Activated CD4-positive, alpha-beta T cell treated with anti-CD3 and anti-CD28 coated beads, Interleukin-2, Interleukin-4, amounts not matched to agents 100 ng/mL and 50 ng/mL, durations not matched to agents 16 hours and 8 hours (primary cell): ENCODE data around the gene MRPS5.
"Not testable (repeated sequence)": the region's sequence is repeated elsewhere in the genome, so short reads cannot be mapped to it uniquely, and the experiment has no call there.

Experiments used
- DNase-seq: peaks from one replicate; pipeline ENCODE4 v3.0.0-alpha.2; 2020; ENCODE audit warnings: low spot score

The MRPS5 gene

DNA sequence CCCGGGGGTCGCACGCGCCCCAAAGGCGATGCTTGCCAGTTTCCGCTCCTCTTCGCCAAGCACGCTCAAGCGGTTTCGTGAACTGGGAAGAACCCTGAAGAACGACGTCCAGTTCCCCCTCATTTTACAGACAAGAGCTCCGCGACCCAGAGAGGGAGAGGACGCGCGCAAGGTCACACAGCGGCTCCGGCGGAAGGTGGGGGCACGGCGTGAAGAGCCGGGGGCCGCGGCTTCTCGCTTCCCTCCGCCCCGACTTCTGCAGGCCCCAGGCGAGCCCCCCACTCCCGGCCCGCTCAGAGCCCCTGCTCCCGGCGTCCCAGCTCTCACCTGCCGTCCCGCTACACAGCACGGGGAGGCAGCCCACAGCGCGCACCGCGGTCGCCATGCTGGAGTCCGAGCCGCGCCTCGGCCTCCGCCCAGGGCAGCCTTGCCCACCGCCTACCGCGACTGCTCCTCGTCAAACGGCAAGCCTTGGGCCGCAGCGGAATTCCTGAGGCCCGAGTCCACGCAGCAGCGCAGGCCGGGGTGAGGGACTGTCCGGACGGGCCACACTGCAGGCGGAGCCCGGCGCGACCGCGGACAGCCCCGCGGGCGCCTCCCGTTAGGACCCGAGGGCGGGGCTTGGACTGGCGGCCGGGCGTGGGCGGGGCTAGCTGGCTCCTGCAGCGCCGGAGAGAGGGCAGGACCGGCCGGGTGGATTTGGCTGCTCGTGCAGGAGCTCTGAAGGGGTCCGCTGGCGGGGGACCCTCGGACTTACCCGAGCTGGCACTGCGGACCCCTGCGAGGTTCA is at the start of gene MRPS5:
Gene MRPS5, minus strand, starts transcription at position 402 of the 790 bp plus-strand sequence. Its CDS starts 17 bp downstream, at position 385.
- DNase-seq = peak; percentile 87

DNA sequence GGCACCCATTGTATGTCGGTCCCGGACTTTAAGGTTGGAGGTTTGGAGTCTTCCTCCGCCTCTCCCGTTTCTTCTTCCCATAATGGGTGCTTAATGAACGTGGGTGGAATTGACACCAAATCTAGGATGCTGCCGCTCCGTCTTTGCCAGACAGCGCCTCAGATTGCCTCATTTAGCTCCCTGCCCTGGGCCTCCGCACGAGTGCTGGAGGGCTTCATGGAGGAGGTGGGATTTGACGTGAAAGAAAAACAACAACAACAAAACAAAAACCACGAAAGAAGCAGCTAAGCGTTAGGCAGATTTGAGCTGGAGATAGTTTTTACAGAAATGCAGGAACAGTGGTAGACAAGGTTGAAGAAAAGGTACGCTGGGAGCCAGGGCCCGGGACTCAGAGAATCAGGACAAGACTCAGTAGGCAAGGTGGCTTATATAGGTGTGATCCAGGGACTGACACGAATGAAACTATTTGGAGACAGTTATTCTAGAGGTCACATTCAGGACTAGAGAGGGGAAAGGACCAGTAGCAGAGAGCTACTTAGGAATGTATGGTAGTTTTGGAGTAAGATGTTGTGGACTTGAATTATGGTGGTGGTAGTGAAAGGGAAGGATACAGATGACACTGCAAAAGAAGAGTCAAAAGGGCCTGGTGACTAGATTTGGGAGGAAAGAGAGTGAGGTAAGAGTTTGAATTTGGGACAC is 44.6 kb upstream of the MRPS5 start:
- no peak for DNase-seq

DNA sequence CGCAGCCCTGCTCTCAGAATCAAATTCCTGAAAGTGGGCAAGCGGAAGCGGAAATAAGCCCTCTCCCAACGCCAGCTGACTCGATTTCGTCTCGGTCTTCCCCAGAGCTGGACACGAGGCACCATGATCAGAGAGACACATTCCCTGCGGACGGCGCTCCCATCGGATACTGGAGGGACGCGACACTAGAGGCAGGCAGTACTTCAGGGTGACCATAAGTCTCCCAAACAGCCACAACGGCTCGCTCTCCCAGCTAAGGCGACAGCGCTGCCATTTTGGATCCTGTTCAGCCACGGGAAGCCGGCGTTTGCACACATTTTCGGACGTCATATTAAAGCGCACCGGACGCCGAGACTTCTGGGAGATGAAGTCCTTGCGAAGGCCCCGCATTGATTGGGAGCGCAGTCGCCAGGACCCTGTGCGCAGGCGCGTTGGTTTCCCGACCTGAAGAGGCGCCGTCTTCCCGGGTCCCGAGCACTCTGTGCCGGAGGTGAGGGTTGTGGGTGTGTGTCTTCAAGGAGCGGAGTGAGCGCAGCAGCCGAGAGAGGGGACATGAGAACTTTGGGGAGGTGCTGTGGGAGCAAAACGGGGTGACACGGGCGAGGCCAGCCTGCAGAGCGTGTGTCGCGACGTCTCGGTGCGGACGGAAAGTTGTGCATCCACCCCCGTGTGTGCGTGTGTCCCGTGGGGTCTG is 43.9 kb upstream of the MRPS5 start, which contains the start of gene ZNF2:
Gene ZNF2, plus strand, starts transcription at position 439 of the 694 bp plus-strand sequence. CDS start 10,418 bp downstream, outside the sequence.
- DNase-seq = peak; percentile 98

DNA sequence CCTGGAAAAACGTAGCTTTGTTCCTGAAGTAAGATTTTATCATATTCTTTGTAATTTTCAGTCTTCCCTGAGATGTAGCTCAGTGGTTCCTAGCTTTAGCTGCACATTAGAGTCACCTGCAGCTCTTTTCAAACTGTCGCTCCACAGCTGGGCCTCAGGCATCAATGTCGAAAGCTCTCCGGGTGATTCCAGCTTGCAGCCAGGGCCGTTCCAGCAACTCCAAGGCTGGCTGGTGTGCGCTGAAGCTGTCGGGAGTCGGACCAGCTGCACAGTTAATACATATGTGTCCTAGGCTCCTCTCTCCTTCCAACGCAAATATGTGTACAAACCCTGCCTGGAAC is 43.4 kb upstream of the MRPS5 start:
- no peak for DNase-seq

DNA sequence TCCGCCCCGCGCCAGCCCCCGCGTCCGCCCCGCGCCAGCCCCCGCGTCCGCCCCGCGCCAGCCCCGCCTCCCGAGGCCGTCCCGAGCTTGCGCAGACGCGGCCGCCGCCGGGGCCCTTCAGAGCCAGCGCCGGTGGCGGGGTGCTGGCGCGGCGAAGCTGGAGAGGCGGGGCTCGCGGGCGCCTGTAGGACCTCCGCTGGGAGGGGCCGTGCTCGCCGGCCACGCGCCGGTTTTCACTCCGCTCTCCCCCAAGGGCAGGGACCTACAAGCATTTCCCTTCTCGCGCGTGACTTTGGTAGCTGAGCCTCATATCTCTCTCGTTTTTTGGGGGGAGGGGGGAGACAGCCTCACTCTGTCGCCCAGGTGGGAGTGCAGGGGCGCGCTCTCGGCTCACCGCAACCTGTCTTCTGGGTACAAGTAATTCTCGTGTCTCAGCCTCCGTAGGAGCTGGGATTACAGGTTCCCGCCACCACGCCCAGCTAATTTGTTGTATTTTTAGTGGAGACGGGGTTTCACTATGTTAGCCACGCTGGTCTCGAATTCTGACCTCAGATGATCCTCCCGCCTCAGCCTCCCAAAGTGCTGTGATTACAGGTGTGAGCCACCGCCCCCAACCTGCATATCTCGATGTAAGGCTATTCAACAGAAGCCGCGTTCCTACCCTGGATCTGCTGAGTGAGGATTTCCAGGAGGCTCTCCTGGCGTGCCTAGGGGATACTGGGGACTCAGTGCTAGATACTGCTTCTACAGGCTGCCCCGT is 38.3 kb upstream of the MRPS5 start, which contains the start of gene ZNF514:
Gene ZNF514, minus strand, starts transcription at position 159 of the 760 bp plus-strand sequence. CDS start 6,595 bp downstream, outside the sequence.
- peak; percentile 57 for DNase-seq

DNA sequence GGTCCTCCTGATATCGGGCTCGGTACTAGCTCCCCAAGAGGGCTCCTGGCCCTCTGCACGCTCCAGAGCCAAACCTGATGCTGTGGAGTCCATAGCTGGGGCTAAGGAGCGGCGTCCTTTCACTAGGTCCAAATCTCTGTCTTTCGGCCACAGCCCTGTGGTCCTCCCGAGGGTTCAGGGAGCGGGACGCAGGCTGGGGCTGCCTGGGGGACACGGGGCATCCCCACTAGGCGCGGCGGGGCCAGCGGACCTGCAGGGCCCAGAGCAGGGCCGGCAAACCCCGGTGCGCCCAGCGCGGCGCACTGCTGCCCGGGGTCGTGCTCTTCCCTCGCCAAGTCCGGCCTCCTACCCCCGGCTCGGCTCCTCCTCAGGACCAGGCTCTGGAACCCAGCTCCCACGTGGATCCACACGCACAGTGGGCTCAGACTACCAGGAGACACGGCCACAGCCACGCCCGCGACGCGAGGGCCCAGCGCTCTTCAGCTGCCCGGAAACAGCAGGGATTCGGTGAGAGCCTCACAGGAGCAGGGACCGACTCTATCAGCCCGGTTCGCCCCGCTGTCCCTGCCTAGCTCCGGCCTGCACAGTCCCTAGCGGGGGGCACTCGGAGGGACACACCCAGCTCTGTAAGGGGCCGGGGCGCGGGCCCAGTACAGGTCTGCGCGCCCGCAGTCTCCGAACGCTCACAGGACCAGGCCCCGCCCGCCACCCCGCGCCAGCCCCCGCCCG is 37.4 kb upstream of the MRPS5 start:
- peak; percentile 10 for DNase-seq

DNA sequence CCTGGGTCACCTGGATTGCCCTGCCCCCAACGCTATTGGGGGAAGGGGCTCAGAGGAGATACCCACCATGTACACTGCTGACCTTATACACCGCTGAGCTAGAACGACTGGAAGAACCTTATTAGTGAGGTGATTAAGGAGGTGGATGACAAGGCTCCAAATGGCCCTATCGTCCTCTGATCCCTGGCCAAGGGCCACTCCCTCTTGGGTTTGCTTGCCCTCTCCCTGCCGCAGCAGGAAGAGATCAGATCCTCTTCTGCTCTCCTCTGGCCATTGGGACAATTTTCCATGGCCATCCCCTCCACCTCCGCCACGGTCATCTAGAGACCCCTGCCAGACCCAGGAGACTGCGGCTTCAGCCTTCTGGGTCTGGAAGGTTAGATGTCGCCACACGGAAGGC is 36.8 kb upstream of the MRPS5 start:
- DNase-seq = no peak

DNA sequence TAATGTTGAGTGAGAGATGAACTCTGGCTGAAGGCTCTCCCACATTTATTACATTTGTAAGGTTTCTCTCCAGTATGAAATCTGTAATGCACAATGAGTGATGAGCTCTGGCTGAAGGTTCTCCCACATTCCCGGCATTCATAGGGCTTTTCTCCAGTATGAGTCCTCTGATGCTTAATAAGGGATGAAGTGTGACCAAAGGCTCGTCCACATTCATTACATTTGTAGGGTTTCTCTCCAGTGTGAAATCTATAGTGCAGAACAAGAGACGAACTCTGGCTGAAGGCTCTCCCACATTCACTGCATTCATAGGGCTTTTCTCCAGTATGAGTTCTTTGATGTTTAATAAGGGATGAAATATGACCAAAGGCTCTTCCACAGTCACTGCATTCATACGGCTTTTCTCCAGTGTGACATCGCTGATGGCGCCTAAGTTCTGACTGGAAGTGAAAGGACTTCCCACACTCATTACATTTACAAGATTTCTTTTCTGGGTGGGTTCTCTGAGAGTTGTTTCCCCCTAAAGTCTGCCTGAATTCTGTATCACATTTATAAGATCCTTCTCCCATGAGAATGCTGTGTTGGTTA is 27.9 kb upstream of the MRPS5 start:
- DNase-seq = no peak

DNA sequence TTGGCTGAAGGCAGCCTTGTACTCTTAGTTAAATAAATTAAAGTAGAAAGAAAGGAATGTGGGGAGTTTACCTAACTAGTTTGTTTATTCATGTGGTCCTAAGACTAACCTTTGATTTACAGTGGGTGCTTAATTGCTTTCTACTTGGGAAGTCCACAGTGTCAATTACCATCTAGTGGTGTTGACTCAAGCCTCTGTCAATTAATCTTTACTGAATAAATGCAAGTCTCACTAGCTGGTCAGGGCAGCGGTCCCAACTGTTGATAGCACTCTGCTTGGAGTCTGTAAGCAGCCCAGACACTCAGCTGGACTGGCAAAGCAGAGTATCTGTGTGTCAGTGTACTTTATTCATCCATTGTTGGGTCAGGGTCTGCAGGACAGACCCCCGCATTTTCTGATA is 22.2 kb upstream of the MRPS5 start:
- no peak for DNase-seq

DNA sequence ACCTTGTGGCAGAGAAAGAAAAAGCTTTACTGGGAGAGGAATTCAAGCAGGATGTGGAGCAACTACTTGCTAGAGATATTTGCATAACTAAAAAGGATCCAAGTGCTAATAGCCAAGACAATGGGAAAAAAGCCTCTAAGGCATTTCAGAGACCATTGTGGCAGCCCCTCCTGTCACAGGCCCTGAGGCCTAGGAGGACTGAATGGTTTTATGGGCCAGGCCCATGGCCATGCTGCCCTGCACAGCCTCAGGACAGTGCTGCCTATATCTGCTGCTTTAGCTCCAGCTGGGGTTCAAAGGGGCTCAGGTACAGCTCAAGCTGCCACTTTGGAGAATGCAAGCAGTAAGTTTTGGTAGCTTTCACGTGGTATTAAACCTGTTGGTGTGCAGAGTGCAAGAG is 17.1 kb upstream of the MRPS5 start:
- no peak for DNase-seq

DNA sequence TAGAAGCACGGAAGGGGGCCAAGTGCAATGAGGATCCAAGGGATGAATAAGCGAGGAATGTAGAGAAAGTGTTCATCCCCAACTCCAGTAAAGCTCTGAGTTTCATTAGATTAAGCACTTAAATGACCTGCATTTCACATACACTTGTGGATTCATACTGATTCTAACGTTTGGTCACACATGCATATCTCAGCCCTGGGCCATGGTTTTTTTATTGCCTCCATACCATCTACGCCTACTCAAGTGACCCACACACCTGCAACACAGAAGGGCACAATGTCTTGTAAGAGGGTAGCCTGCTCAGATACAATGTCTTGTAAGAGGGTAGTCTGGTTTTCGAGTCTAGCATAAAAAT is 566 bp upstream of the MRPS5 start:
- no peak for DNase-seq

DNA sequence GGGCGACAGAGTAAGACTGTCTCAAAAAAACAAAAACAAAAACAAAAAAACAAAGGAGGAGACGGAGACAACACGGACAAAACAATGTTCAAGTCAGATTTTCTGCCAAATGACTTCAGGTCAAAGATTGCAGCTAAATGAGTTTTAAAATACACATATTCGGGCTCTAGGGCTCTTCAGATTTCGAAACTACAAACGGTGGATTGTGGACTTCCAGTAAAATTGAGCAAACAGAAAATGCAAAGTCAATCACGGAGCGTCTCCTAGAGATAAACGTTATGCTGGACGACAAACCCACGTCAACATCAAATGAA is 558 bp downstream of the MRPS5 start:
- no peak for DNase-seq

DNA sequence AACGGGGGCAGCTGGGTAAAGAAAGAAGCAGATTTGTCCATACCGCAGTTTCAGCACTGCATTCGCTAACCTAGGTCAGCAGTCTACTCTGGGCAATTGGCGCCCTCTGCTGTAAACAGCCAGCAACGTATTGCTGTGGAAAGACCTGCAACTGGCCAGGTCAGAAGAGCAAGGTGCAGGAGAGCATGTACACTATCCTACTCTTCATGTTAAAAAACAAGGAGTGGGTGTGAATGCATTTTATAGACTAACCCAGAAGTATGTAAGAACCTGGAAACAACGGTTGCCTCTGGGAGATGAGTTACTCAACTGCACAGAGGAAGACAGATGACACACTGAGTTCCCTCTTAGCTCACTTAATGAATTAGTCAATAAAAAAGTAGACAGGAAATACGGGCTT is 6.2 kb downstream of the MRPS5 start:
- DNase-seq = peak; percentile 71

DNA sequence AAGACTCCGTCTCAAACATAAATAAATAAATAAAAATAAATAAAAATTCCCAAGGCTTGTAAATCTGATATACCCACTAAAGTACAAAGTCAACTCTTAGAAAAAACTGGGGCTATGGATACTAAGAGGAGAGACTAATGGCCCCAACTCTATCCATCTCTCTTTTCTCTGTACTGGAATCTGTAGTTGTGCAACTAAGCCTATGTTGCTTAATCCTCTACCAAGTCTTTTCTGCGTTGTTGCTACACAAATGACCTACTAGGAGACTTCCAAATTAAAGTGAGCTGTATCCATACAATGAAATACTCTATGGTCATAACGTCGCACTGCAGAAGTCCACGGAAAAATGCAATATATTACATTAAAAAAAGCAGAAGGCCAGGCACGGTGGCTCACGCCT is 8.1 kb downstream of the MRPS5 start:
- DNase-seq = no peak

DNA sequence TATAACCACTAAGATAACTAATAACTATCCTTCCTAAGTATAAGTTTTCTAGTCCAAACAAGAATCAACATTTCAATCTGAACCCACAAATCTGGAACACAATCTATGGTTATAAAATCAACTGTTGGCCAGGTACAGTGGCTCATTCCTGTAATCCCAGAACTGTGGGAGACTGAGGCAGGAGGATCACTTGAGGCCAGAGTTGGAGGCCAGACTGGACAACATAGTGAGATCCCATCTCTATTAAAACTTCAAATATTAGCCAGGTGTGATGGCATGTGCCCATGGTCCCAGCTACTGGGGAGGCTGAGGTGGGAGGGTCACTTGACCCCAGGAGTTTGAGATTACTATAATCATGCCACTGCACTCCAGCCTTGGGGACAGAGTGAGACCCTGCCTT is 11.2 kb downstream of the MRPS5 start:
- no peak for DNase-seq

DNA sequence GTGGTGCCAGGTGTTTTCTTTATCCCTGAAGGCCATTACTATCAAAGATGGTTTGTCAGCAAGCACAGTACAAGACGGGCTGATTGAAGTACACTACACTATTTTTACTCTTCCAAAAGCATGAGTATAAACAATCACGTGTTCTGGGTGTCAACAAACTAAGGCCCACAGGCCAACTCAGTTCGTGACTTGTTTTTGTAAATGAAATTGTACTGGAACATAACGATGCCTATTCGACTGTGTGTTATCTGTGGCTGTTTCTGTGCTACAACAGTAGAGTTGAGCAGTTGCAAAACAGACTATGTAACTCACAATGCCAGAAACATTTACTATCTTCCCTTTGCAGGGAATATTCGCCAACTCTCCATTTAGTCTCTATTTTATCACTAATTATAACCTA is 12.3 kb downstream of the MRPS5 start:
- DNase-seq = no peak

DNA sequence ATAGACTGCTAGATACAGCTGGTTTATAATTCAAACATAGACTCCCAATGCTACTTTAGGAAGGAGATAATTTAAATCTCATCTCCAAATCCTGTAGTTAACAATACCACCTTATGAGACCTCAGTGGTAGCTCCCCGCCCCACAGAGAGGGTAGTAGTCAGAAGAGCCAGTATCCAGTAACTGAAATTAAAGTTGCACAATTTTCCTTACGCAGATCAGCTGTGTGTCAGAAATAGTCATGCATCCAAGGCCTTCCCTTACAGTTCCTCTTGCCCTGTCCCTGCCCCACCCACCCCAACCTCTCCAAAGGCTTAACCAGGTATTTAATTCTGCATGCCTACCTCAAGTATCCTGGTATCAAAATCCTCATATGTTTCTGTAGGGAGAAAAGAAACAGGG is 15.5 kb downstream of the MRPS5 start:
- no peak for DNase-seq

DNA sequence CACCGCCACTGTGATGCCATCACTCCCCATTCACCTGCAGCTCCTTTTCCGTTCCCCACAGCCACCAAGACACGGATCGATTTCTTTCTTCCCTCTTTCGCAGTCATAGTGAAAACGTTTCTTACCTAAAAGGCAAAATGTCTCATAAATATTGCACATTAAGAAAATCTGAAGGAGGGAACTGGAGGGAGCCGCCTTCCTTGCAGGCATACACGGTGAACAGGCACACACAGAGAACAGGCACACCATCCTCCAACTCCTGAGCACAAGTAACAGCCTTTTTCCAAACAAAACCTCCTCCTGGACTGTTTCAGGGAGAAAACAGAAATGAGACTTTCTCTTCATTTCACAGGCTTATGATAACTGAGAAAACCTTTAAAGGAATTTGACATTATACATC is 17.0 kb downstream of the MRPS5 start:
- no peak for DNase-seq

DNA sequence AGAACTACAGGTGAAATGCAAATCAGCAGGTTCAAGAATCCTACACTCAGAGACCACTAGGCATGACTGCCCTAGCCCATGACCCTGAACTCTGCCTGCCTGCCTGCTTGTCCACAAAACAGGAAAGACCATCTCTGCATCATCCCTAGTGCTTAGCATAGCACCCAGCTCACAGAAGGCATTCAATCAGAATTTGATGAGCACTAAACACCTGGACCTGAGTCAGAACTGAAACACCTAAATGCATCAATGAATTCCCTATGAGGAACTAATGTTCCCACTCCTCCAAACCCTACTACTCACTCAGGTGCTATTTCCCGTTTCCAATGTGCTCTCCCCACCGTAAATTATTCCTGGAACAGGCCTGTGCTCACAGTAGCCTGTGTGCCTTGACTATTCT is 21.7 kb downstream of the MRPS5 start:
- no peak for DNase-seq

DNA sequence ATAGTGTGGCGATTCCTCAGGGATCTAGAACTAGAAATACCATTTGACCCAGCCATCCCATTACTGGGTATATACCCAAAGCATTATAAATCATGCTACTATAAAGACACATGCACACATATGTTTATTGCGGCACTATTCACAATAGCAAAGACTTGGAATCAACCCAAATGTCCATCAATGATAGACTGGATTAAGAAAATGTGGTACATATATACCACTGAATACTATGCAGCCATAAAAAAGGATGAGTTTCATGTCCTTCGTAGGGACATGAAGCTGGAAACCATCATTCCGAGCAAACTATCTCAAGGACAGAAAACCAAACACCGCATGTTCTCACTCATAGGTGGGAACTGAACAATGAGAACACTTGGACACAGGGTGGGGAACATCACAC is 23.3 kb downstream of the MRPS5 start:
- not testable (repeated sequence) for DNase-seq

DNA sequence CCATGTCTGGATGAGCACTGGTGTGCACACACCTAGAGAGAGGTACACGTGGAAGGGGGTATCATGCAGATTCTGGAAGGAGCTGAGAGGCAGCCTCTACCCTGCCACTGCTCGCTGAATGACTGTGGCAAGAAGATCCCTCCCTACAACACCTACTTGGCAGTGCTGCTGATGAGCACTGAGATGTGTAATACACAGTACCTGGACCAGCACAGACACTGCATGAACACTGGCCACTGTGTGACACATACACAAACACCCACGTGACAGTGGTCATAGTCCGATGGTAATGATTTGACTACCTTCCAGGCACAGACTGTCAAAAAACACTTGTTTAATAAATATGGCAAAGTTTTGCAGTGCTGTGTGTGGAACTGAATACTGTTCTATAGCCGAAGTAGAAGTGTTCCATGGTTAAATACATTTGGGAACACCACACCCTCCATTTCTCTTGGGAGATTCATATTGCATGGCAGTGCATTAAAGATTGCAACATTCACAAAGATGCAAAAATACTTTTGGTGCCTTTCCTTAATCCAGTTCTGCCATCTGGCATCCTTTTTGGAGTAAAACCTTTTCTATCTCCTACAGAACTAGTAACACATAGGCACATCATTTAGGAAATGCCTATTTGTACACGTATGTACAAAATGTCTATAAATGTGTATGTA is 29.6 kb downstream of the MRPS5 start:
- no peak for DNase-seq
